GM23338 (cell line): Measurements from ENCODE around the gene DTYMK. TPM values are rescaled to one million over a fixed set of nuclear protein-coding genes. Genes with fewer than 3 reads are reported as not detected.

Experiments used
- ATAC-seq: fragments of 200-7000 bp; cut with Tn5 transposase; 3 replicates; pipeline ENCODE4 v1.9.1; 2020
- DNase-seq: peaks from one replicate; pipeline ENCODE4 v3.0.0-alpha.2; 2015; ENCODE audit warnings: low spot score
- H2AFZ ChIP-seq: fragments of 200-600 bp; sonication (generic); 2 replicates; pipeline ENCODE4 v1.8.0; 2016; ENCODE audit warnings: antibody characterized with exemption, mild to moderate bottlenecking, moderate library complexity
- H3F3A ChIP-seq: fragments of 200-600 bp; sonication (generic); replicated peaks from 2 replicates; pipeline ENCODE4 v1.8.0; 2017; ENCODE audit warnings: antibody characterized with exemption, mixed run types, low read depth
- H3K27ac ChIP-seq: fragments of 200-600 bp; sonication (generic); 2 replicates; pipeline ENCODE4 v1.6.1; 2016; ENCODE audit warnings: low read depth
- H3K27me3 ChIP-seq: fragments of 200-600 bp; sonication (generic); 2 replicates; pipeline ENCODE4 v1.8.0; 2016; ENCODE audit warnings: mild to moderate bottlenecking, mixed run types, moderate library complexity; ENCODE audit not compliant: insufficient read depth
- H3K36me3 ChIP-seq: fragments of 200-600 bp; sonication (generic); 2 replicates; pipeline ENCODE4 v1.8.0; 2016; ENCODE audit warnings: mild to moderate bottlenecking; ENCODE audit not compliant: insufficient read depth
- H3K4me1 ChIP-seq: fragments of 200-600 bp; sonication (generic); 2 replicates; pipeline ENCODE4 v1.8.0; 2016; ENCODE audit warnings: mild to moderate bottlenecking, moderate library complexity; ENCODE audit not compliant: insufficient read depth
- H3K4me2 ChIP-seq: fragments of 200-600 bp; sonication (generic); 2 replicates; pipeline ENCODE4 v1.7.1; 2017; ENCODE audit warnings: mixed run types
- H3K4me3 ChIP-seq: fragments of 200-600 bp; sonication (generic); 2 replicates; pipeline ENCODE4 v1.6.1; 2016; ENCODE audit warnings: mixed run types
- H3K79me2 ChIP-seq: fragments of 200-600 bp; sonication (generic); replicated peaks from 2 replicates; pipeline ENCODE4 v1.8.0; 2017; ENCODE audit warnings: mild to moderate bottlenecking; ENCODE audit not compliant: insufficient read depth
- H3K9me2 ChIP-seq: fragments of 200-600 bp; sonication (generic); 2 replicates; pipeline ENCODE4 v1.8.0; 2017; ENCODE audit not compliant: insufficient read depth
- H4K20me1 ChIP-seq: fragments of 200-600 bp; sonication (generic); replicated peaks from 2 replicates; pipeline ENCODE4 v1.8.0; 2017; ENCODE audit warnings: mild to moderate bottlenecking; ENCODE audit not compliant: insufficient read depth
- H3K27ac Mint-ChIP-seq: 2 replicates; pipeline ENCODE4 v1.8.0; 2020; ENCODE audit warnings: inconsistent platforms, mild to moderate bottlenecking, moderate library complexity, mixed read lengths
- H3K27me3 Mint-ChIP-seq: 3 replicates; pipeline ENCODE4 v1.8.0; 2022; ENCODE audit warnings: low read depth, mild to moderate bottlenecking, moderate library complexity, mixed read lengths, inconsistent platforms; ENCODE audit not compliant: insufficient read depth, poor library complexity
- H3K36me3 Mint-ChIP-seq: 3 replicates; pipeline ENCODE4 v1.8.0; 2021; ENCODE audit warnings: low read depth, mild to moderate bottlenecking, inconsistent platforms, moderate library complexity, mixed read lengths
- H3K4me1 Mint-ChIP-seq: 3 replicates; pipeline ENCODE4 v1.8.0; 2020; ENCODE audit warnings: mild to moderate bottlenecking, inconsistent platforms, mixed read lengths
- H3K4me3 Mint-ChIP-seq: 3 replicates; pipeline ENCODE4 v1.8.0; 2021; ENCODE audit warnings: moderate library complexity, mild to moderate bottlenecking, inconsistent platforms, mixed read lengths
- H3K9me3 Mint-ChIP-seq: 3 replicates; pipeline ENCODE4 v1.8.0; 2020; ENCODE audit warnings: moderate library complexity, mild to moderate bottlenecking, inconsistent platforms, mixed read lengths
- CREB1 ChIP-seq: fragments of 250-450 bp; sonication (Bioruptor Pico); IDR thresholded peaks from 2 replicates; pipeline ENCODE4 v1.5.0; 2020; ENCODE audit warnings: low read depth, mild to moderate bottlenecking, moderate library complexity
- CTCF ChIP-seq, 2 experiments: fragments of 200-600 bp in 1 of 2; sonication (generic) in 1 of 2; conservative IDR thresholded peaks; 2 replicates each; pipeline versions ENCODE4 v1.5.1 to v1.6.1; 2016 to 2017; ENCODE audit warnings: antibody characterized with exemption in 2 of 2, low read depth in 2 of 2, mild to moderate bottlenecking in 2 of 2, moderate library complexity in 1 of 2
- ETS1 ChIP-seq: IDR thresholded peaks from 2 replicates; pipeline ENCODE4 v1.6.1; 2016; ENCODE audit warnings: antibody characterized with exemption
- JUNB ChIP-seq: IDR thresholded peaks from one replicate; pipeline ENCODE4 v1.6.1; 2016; ENCODE audit warnings: antibody characterized with exemption; ENCODE audit not compliant: unreplicated experiment
- REST ChIP-seq: IDR thresholded peaks from one replicate; pipeline ENCODE4 v1.6.1; 2018; ENCODE audit warnings: antibody characterized with exemption; ENCODE audit not compliant: unreplicated experiment
- ZNF114 ChIP-seq: fragments of 250-450 bp; sonication (Bioruptor Pico); IDR thresholded peaks from 2 replicates; pipeline ENCODE4 v1.5.0; 2020; ENCODE audit warnings: mild to moderate bottlenecking, moderate library complexity
- ZNF331 ChIP-seq: fragments of 250-450 bp; sonication (Bioruptor Pico); IDR thresholded peaks from 2 replicates; pipeline ENCODE4 v1.5.0; 2020; ENCODE audit warnings: low read depth, mild to moderate bottlenecking, moderate library complexity
- ZNF462 ChIP-seq: fragments of 250-450 bp; sonication (Bioruptor Pico); IDR thresholded peaks from 2 replicates; pipeline ENCODE4 v1.5.0; 2020; ENCODE audit warnings: mild to moderate bottlenecking, moderate library complexity
- polyA plus RNA-seq: library from polyadenylated mRNA; unstranded; fragments of >200 nt; fragmentation: Nextera tagmentation; extraction: Ambion mirVana; gene quantifications from 2 replicates; pipeline ENCODE4 v1.2.1, GENCODE V29; 2016
- total RNA-seq: library from RNA; depleted of rRNA; stranded (reverse); fragments of >200 nt; shearing (Covaris generic); gene quantifications from 2 replicates; pipeline ENCODE4 v1.2.3, GENCODE V29; 2014

DTYMK gene
- total and polyA plus RNA-seq, 2 experiments from 2014 or later: 55.4 to 65.4 TPM

GRCh38 chr2:241648453-241648852 is 38.2 kb downstream of the DTYMK start (continued):
- TF ChIP-seq ETS1 (no peak), CTCF (conservative IDR thresholded peaks at IDR 0.05; ENCODE audit: low read depth in 2 of 2) (no peak)

- no peak overlapping the region for H3K4me3 ChIP-seq
- peaks cover 32% of the 10 kb centered on the region for H3K4me1 ChIP-seq
- ATAC-seq (no peak), DNase-seq (no peak)
- 0 out of 2 replicates have a peak, but pooled peaks cover 4% of the 10 kb centered on the region for H3F3A ChIP-seq
- H3K4me3 Mint-ChIP-seq: no peak overlapping the region
- H3K27me3 Mint-ChIP-seq: peaks cover 8% of the 10 kb centered on the region
- no peak overlapping the region for H3K4me2 ChIP-seq
- H2AFZ ChIP-seq: no peak overlapping the region
- H3K27me3 ChIP-seq: no peaks in the 10 kb centered on the region
- no peaks in the 10 kb centered on the region for H3K9me2 ChIP-seq
- peaks cover 35% of the 10 kb centered on the region for H3K4me1 Mint-ChIP-seq
- TF ChIP-seq ZNF331 (CRISPR knock-in tag) (no peak), ZNF462 (no peak), ETS1 (no peak), ZNF114 (CRISPR knock-in tag) (no peak), CREB1 (CRISPR knock-in tag) (no peak), JUNB (no peak), REST (no peak)
- no peak overlapping the region for H3K27ac ChIP-seq
- H4K20me1 ChIP-seq: peaks cover 65% of the 10 kb centered on the region
- no peaks in the 10 kb centered on the region for H3K36me3 ChIP-seq
- H3K9me3 Mint-ChIP-seq: no peaks in the 10 kb centered on the region
- H3K36me3 Mint-ChIP-seq: peaks cover 14% of the 10 kb centered on the region
- H3K79me2 ChIP-seq: peaks cover 100% of the 10 kb centered on the region
- no peak overlapping the region for H3K27ac Mint-ChIP-seq
These were observed 40.5 kb downstream of the DTYMK start for GRCh38 chr2:241645915-241646645.
